Endothelial cell of umbilical vein (primary cell): Measurements from ENCODE around the gene COL13A1. TPM values are rescaled to one million over a fixed set of nuclear protein-coding genes. Genes with fewer than 3 reads are reported as not detected.
A peak's percentile ranks its signal among the peaks of the same experiment; 100 is the strongest.

Experiments used
- BruUV-seq: library from RNA; stranded (reverse); fragments of 400-500 nt; replicated peaks from 2 replicates; lab custom pipeline; 2021; lab: Mats Ljungman, UMichigan
- CTCF ChIA-PET: fragments of 300-600, 350-600 bp; sonication (Branson Sonifier 250); formaldehyde crosslinking; loops from one replicate; lab custom pipeline; 2021; ENCODE audit warnings: antibody characterized with exemption, inconsistent platforms; lab: Charles Lee
- POLR2A ChIA-PET: fragments of 300-600, 350-600 bp; sonication (Branson Sonifier 250); formaldehyde crosslinking; loops from one replicate; lab custom pipeline; 2021; ENCODE audit warnings: antibody characterized with exemption, inconsistent platforms; lab: Charles Lee
- DNase-seq: peaks from one replicate; pipeline ENCODE4 v3.0.0-alpha.2; 2011; ENCODE audit warnings: low read depth, low spot score
- FAIRE-seq: peaks from 2 replicates; lab custom pipeline; 2011; peaks lifted over from hg19 to GRCh38; lab: Jason Lieb, UNC
- H2AFZ ChIP-seq: 2 replicates; pipeline ENCODE4 v1.6.0; 2012; ENCODE audit warnings: low read depth, low read length, control low read depth, inconsistent platforms
- H3K27ac ChIP-seq: 2 replicates; pipeline ENCODE4 v1.5.1; 2011; ENCODE audit warnings: low read depth, mild to moderate bottlenecking, control low read depth, low read length, moderate library complexity; ENCODE audit not compliant: insufficient read depth
- H3K27me3 ChIP-seq, 2 experiments: 2 replicates each; pipeline versions ENCODE4 v1.6.0 to v1.6.1; 2011; ENCODE audit warnings: low read length in 2 of 2, mixed read lengths in 1 of 2; ENCODE audit not compliant: control insufficient read depth in 2 of 2, insufficient read depth in 2 of 2
- H3K36me3 ChIP-seq, 2 experiments: 2 replicates in 1 of 2; 3 replicates in 1 of 2; pipeline ENCODE4 v1.5.1; 2011; ENCODE audit warnings: low read length in 2 of 2, mild to moderate bottlenecking in 1 of 2, moderate library complexity in 1 of 2; ENCODE audit not compliant: control insufficient read depth in 2 of 2, insufficient read depth in 2 of 2; ENCODE audit errors: extremely low read depth in 1 of 2
- H3K4me1 ChIP-seq: 3 replicates; pipeline ENCODE4 v1.5.1; 2011; ENCODE audit warnings: mild to moderate bottlenecking, low read length; ENCODE audit not compliant: control insufficient read depth, insufficient read depth; ENCODE audit errors: extremely low read depth
- H3K4me2 ChIP-seq: 2 replicates; pipeline ENCODE4 v1.6.1; 2011; ENCODE audit warnings: low read length, control low read depth, mixed read lengths; ENCODE audit not compliant: insufficient read depth
- H3K4me3 ChIP-seq, 3 experiments: fragments of 200-600 bp in 1 of 3; sonication (generic), shearing (Covaris generic) in 1 of 3; replicated peaks in 1 of 3; 2 replicates each; pipeline ENCODE4 v1.5.1; 2011 to 2016; ENCODE audit warnings: control low read depth in 3 of 3, low read length in 3 of 3, mild to moderate bottlenecking in 2 of 3, inconsistent platforms in 1 of 3, low read depth in 1 of 3, moderate library complexity in 1 of 3; ENCODE audit not compliant: insufficient read depth in 1 of 3
- H3K79me2 ChIP-seq: 2 replicates; pipeline ENCODE4 v1.6.0; 2012; ENCODE audit warnings: low read length, inconsistent platforms; ENCODE audit not compliant: control insufficient read depth, insufficient read depth
- H3K9ac ChIP-seq: replicated peaks from 2 replicates; pipeline ENCODE3; 2011; ENCODE audit warnings: low read length, control low read depth; ENCODE audit not compliant: insufficient read depth; ENCODE audit errors: extremely low read depth
- H3K9me1 ChIP-seq: replicated peaks from 3 replicates; pipeline ENCODE4 v1.6.0; 2011; ENCODE audit warnings: mild to moderate bottlenecking, low read length; ENCODE audit not compliant: control insufficient read depth, insufficient read depth; ENCODE audit errors: extremely low read depth
- H3K9me3 ChIP-seq: replicated peaks from 2 replicates; pipeline ENCODE4 v1.5.1; 2012; ENCODE audit warnings: low read length, inconsistent platforms; ENCODE audit not compliant: control insufficient read depth, insufficient read depth
- H4K20me1 ChIP-seq: replicated peaks from 2 replicates; pipeline ENCODE3; 2011; ENCODE audit warnings: mild to moderate bottlenecking, low read length; ENCODE audit not compliant: control insufficient read depth, insufficient read depth; ENCODE audit errors: extremely low read depth
- CTCF ChIP-seq, 2 donors: IDR thresholded peaks; 1 replicate in 1 of 2; 2 replicates in 1 of 2; pipeline ENCODE4 v1.5.1; 2011; ENCODE audit warnings: low read length in 2 of 2, mild to moderate bottlenecking in 2 of 2, moderate library complexity in 2 of 2, control low read depth in 1 of 2, inconsistent platforms in 1 of 2, low read depth in 1 of 2; ENCODE audit not compliant: insufficient read depth in 1 of 2; ENCODE audit errors: extremely low read depth in 1 of 2
- EZH2 ChIP-seq: IDR thresholded peaks from 2 replicates; pipeline ENCODE4 v1.6.1; 2012; ENCODE audit warnings: borderline replicate concordance, low read depth, mild to moderate bottlenecking, moderate library complexity, low read length, inconsistent platforms; ENCODE audit not compliant: severe bottlenecking
- FOS ChIP-seq: IDR thresholded peaks from 2 replicates; pipeline ENCODE4 v1.6.1; 2011; ENCODE audit warnings: mild to moderate bottlenecking, low read length, moderate library complexity, borderline replicate concordance; ENCODE audit not compliant: insufficient read depth
- GATA2 ChIP-seq: IDR thresholded peaks from 2 replicates; pipeline ENCODE4 v1.7.0; 2011; ENCODE audit warnings: low read depth, mild to moderate bottlenecking, moderate library complexity, mixed read lengths, low read length; ENCODE audit not compliant: insufficient read length, insufficient read depth
- JUN ChIP-seq: IDR thresholded peaks from 2 replicates; pipeline ENCODE4 v1.6.1; 2011; ENCODE audit warnings: borderline replicate concordance, low read depth; ENCODE audit not compliant: insufficient read length, insufficient read depth
- MAX ChIP-seq: IDR thresholded peaks from 2 replicates; pipeline ENCODE4 v1.6.1; 2011; ENCODE audit not compliant: insufficient read depth, insufficient read length
- MYC ChIP-seq: IDR thresholded peaks from one replicate; pipeline ENCODE4 v1.6.1; 2011; ENCODE audit warnings: mild to moderate bottlenecking, low read depth, low read length
- POLR2A ChIP-seq: IDR thresholded peaks from 2 replicates; pipeline ENCODE4 v1.6.1; 2012; ENCODE audit warnings: low read depth, mild to moderate bottlenecking, control low read depth, low read length
- POLR2AphosphoS5 ChIP-seq: IDR thresholded peaks from 2 replicates; pipeline ENCODE4 v1.6.1; 2012; ENCODE audit warnings: low read depth, mild to moderate bottlenecking, control low read depth, low read length, moderate library complexity; ENCODE audit not compliant: insufficient read depth
- dilution Hi-C: fragments of 300-500 bp; cut with MboI; formaldehyde crosslinking; loops from one replicate; pipeline ENCODE4 v1.15.0; 2019; ENCODE audit warnings: low sequenced_read_pairs; ENCODE audit not compliant: extremely low pct_ligation_motif_present
- intact Hi-C: fragments of 100-400 bp; cut with micrococcal nuclease; formaldehyde crosslinking; loops from one replicate; pipeline ENCODE4 v1.10.0; 2022
- polyA plus RNA-seq, 4 experiments: library from polyadenylated mRNA; depleted of rRNA in 3 of 4; stranded (reverse) in 3 of 4; unstranded in 1 of 4; fragments of >200 nt; gene quantifications; 2 replicates each; pipeline versions ENCODE4 v1.2.1 to v1.2.3, GENCODE V29; 2011 to 2012; ENCODE audit warnings: missing spikeins in 1 of 4
- total RNA-seq: library from RNA; stranded (reverse); gene quantifications from 2 replicates; pipeline ENCODE4 v1.2.3, GENCODE V29; 2021

COL13A1 gene
- total and polyA plus RNA-seq, 2 donors (not counting 3 experiments of a cell fraction or from before 2014, with no cell fraction given): 21.4 to 47.5 TPM

DNA sequence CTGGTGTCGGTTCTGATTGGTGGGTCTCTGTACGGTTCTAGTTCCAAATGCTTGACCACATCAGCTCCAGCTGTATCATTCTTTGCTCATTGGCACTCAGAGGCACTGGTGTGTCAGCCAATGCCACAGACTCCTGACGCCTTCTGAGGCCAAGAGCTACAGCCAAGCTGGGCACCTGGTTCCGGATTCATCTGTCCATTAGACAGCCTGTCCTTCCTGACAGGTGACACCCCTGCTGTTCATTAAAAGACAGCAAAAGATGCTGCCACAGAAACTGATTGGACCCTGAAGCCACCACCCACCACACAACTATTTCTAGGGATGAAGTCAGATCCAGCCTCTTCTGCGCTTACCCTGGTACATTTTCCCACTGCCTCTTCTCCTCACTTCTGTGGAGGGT lies 35.6 kb downstream of the COL13A1 start:
- DNase-seq (no peak), FAIRE-seq (no peak)
- no peaks in the 10 kb centered on the region for H4K20me1 ChIP-seq
- no peak overlapping the region for H2AFZ ChIP-seq
- dilution Hi-C loops (no loop called here), intact Hi-C loops (no loop called here)
- H3K27ac ChIP-seq: no peak overlapping the region
- peaks cover 35% of the 10 kb centered on the region for H3K4me1 ChIP-seq
- no peak overlapping the region for H3K9ac ChIP-seq
- H3K27me3 ChIP-seq: no peaks in the 10 kb centered on the region
- ChIA-PET POLR2A (no interaction called here), CTCF (interaction anchor here (0.7 to 6.0 kb wide), 5 partner anchors 23 to 121 kb away, joined by 3 to 36 read pairs (median 6); no protein-coding TSS in a partner anchor)
- TF ChIP-seq FOS: no peak
- TF ChIP-seq POLR2AphosphoS5: no peak
- TF ChIP-seq GATA2: no peak
- no peaks in the 10 kb centered on the region for H3K9me3 ChIP-seq
- H3K79me2 ChIP-seq: peaks cover 21% of the 10 kb centered on the region
- H3K4me2 ChIP-seq: no peak overlapping the region
- H3K9me1 ChIP-seq: no peaks in the 10 kb centered on the region
- no peaks in the 10 kb centered on the region for H3K36me3 ChIP-seq
- BruUV-seq: no TSS peak
- H3K4me3 ChIP-seq: no peak overlapping the region

- no peak overlapping the region for H3K9ac ChIP-seq
- H3K27me3 ChIP-seq: no peaks in the 10 kb centered on the region
- no peak overlapping the region for H2AFZ ChIP-seq
- no TSS peak for BruUV-seq
- H3K27ac ChIP-seq: peak overlapping the region; percentile 27
- no peak for FAIRE-seq
- dilution Hi-C loops (no loop called here), intact Hi-C loops (no loop called here)
- no peak overlapping the region for H3K4me2 ChIP-seq
- no peaks in the 10 kb centered on the region for H3K36me3 ChIP-seq
- H3K4me1 ChIP-seq: peaks cover 35% of the 10 kb centered on the region
- ChIA-PET CTCF (interaction anchor here (1.0 to 6.0 kb wide), 9 partner anchors 8 to 76 kb away, joined by 3 to 36 read pairs (median 7); no protein-coding TSS in a partner anchor), POLR2A (no interaction called here)
- no peak overlapping the region for H3K4me3 ChIP-seq
- no peaks in the 10 kb centered on the region for H4K20me1 ChIP-seq
- TF ChIP-seq JUN (no peak), POLR2A (no peak), MAX (no peak), GATA2 (no peak), POLR2AphosphoS5 (no peak), CTCF (IDR thresholded peaks at IDR 0.05; ENCODE audit: extremely low read depth in 1 of 2, insufficient read depth in 1 of 2, low read depth in 1 of 2, low read length in 2 of 2) (no peak), FOS (no peak), EZH2 (no peak), MYC (no peak)
- peaks cover 27% of the 10 kb centered on the region for H3K79me2 ChIP-seq
- H3K9me1 ChIP-seq: no peaks in the 10 kb centered on the region
- no peaks in the 10 kb centered on the region for H3K9me3 ChIP-seq
- no peak for DNase-seq
These were observed 36.7 kb downstream of the COL13A1 start for GRCh38 chr10:69838418-69838817.
